Ishikawa (cell line): ENCODE measurements around the gene LMTK2.

Experiments
- CEBPB ChIP-seq: IDR thresholded peaks from 2 replicates; pipeline ENCODE4 v1.6.1; 2012
- CREB1 ChIP-seq: IDR thresholded peaks from 2 replicates; pipeline ENCODE4 v1.6.1; 2012; ENCODE audit warnings: low read depth
- EGR1 ChIP-seq: IDR thresholded peaks from 2 replicates; pipeline ENCODE4 v1.6.1; 2012
- EP300 ChIP-seq: IDR thresholded peaks from 2 replicates; pipeline ENCODE4 v1.6.1; 2012; ENCODE audit warnings: borderline replicate concordance
- MAX ChIP-seq: IDR thresholded peaks from 2 replicates; pipeline ENCODE4 v1.6.1; 2012
- RAD21 ChIP-seq: IDR thresholded peaks from 2 replicates; pipeline ENCODE4 v1.6.1; 2012; ENCODE audit warnings: low read depth
- REST ChIP-seq: IDR thresholded peaks from 2 replicates; pipeline ENCODE4 v1.6.1; 2012; ENCODE audit warnings: low read depth, mild to moderate bottlenecking
- TAF1 ChIP-seq: IDR thresholded peaks from 2 replicates; pipeline ENCODE4 v1.6.1; 2012; ENCODE audit warnings: low read depth, mild to moderate bottlenecking
- TCF12 ChIP-seq: IDR thresholded peaks from 2 replicates; pipeline ENCODE4 v1.6.1; 2012; ENCODE audit warnings: low read depth
- TEAD4 ChIP-seq: IDR thresholded peaks from 2 replicates; pipeline ENCODE4 v1.6.1; 2012
- USF1 ChIP-seq: IDR thresholded peaks from 2 replicates; pipeline ENCODE4 v1.6.1; 2012
- YY1 ChIP-seq: IDR thresholded peaks from 2 replicates; pipeline ENCODE4 v1.6.1; 2012; ENCODE audit warnings: low read depth
- ZBTB7A ChIP-seq: IDR thresholded peaks from 2 replicates; pipeline ENCODE4 v1.6.1; 2012; ENCODE audit warnings: low read depth

- no peak for TF ChIP-seq RAD21
- no peak for TF ChIP-seq ZBTB7A
- TF ChIP-seq TAF1 = no peak
- no peak for TF ChIP-seq USF1
- TF ChIP-seq TCF12 = no peak
- no peak for TF ChIP-seq EP300
- TF ChIP-seq REST = no peak
- TF ChIP-seq YY1 = no peak
- TF ChIP-seq EGR1 = no peak
- TF ChIP-seq CEBPB = no peak
- TF ChIP-seq MAX = no peak
- TF ChIP-seq TEAD4 = no peak
- TF ChIP-seq CREB1 = no peak
Observed at GRCh38 chr7:98134420-98135228, 28.0 kb downstream of the LMTK2 start.
